H7 (cell line): ENCODE measurements around the gene LHPP. TPM values are rescaled to one million over a fixed set of nuclear protein-coding genes. Genes with fewer than 3 reads are reported as not detected.
A peak's percentile ranks its signal among the peaks of the same experiment; 100 is the strongest.

Experiments used
- DNase-seq: peaks from one replicate; pipeline ENCODE4 v3.0.0; 2012
- H3K27me3 ChIP-seq: 2 replicates; pipeline ENCODE4 v1.6.0; 2011; ENCODE audit warnings: mild to moderate bottlenecking, low read length; ENCODE audit not compliant: control insufficient read depth, insufficient read depth
- H3K36me3 ChIP-seq: replicated peaks from 2 replicates; pipeline ENCODE4 v1.5.1; 2011; ENCODE audit warnings: low read length; ENCODE audit not compliant: control insufficient read depth, insufficient read depth
- H3K4me3 ChIP-seq: 2 replicates; pipeline ENCODE4 v1.5.1; 2011; ENCODE audit warnings: low read depth, mild to moderate bottlenecking, control low read depth, low read length, moderate library complexity; ENCODE audit not compliant: insufficient read depth
- total RNA-seq: library from RNA; depleted of rRNA; stranded (reverse); fragments of >200 nt; shearing (Covaris generic); gene quantifications from 2 replicates; pipeline ENCODE4 v1.2.3, GENCODE V29; 2014

Gene LHPP
- total RNA-seq, 1 experiment from 2014 or later: 26.2 TPM

GRCh38 chr10:124616040-124616835, 154.6 kb downstream of the LHPP start:
- H3K36me3 ChIP-seq: no peaks in the 10 kb centered on the region
- DNase-seq: no peak
- no peak overlapping the region for H3K4me3 ChIP-seq
- H3K27me3 ChIP-seq: no peaks in the 10 kb centered on the region

GRCh38 chr10:124616836-124617130, 155.2 kb downstream of the LHPP start:
- no peaks in the 10 kb centered on the region for H3K27me3 ChIP-seq
- DNase-seq: no peak

GRCh38 chr10:124618470-124619073, 156.9 kb downstream of the LHPP start:
- Histone ChIP-seq H3K36me3 (no peaks in the 10 kb centered on the region), H3K4me3 (no peak overlapping the region), H3K27me3 (no peaks in the 10 kb centered on the region)
- no peak for DNase-seq

More at GRCh38 chr10:124616836-124617130, 155.2 kb downstream of the LHPP start:
- no peaks in the 10 kb centered on the region for H3K36me3 ChIP-seq
- no peak overlapping the region for H3K4me3 ChIP-seq

GRCh38 chr10:124619195-124619594, 157.6 kb downstream of the LHPP start:
- H3K36me3 ChIP-seq: no peaks in the 10 kb centered on the region
- no peak overlapping the region for H3K4me3 ChIP-seq
- no peaks in the 10 kb centered on the region for H3K27me3 ChIP-seq
- no peak for DNase-seq

- H3K36me3 ChIP-seq: no peaks in the 10 kb centered on the region
- H3K27me3 ChIP-seq: no peaks in the 10 kb centered on the region
- no peak overlapping the region for H3K4me3 ChIP-seq
- no peak for DNase-seq
Observed at GRCh38 chr10:124619802-124620490, 158.3 kb downstream of the LHPP start.

GRCh38 chr10:124621637-124622036, 160.0 kb downstream of the LHPP start:
- H3K4me3 ChIP-seq: no peak overlapping the region
- no peaks in the 10 kb centered on the region for H3K27me3 ChIP-seq
- no peaks in the 10 kb centered on the region for H3K36me3 ChIP-seq
- DNase-seq: no peak

GRCh38 chr10:124622158-124622557, 160.5 kb downstream of the LHPP start:
- Histone ChIP-seq H3K36me3 (no peaks in the 10 kb centered on the region), H3K27me3 (no peaks in the 10 kb centered on the region), H3K4me3 (no peak overlapping the region)
- DNase-seq: no peak

- DNase-seq: no peak
- Histone ChIP-seq H3K4me3 (no peak overlapping the region), H3K27me3 (no peaks in the 10 kb centered on the region), H3K36me3 (no peaks in the 10 kb centered on the region)
Observed at GRCh38 chr10:124622866-124623536, 161.4 kb downstream of the LHPP start.

GRCh38 chr10:124624006-124624405, 162.4 kb downstream of the LHPP start:
- DNase-seq: no peak
- Histone ChIP-seq H3K36me3 (no peaks in the 10 kb centered on the region), H3K4me3 (no peak overlapping the region), H3K27me3 (no peaks in the 10 kb centered on the region)

GRCh38 chr10:124624466-124624865, 162.8 kb downstream of the LHPP start:
- no peak for DNase-seq
- no peak overlapping the region for H3K4me3 ChIP-seq
- no peaks in the 10 kb centered on the region for H3K36me3 ChIP-seq
- no peaks in the 10 kb centered on the region for H3K27me3 ChIP-seq

- no peaks in the 10 kb centered on the region for H3K27me3 ChIP-seq
- DNase-seq: no peak
- H3K36me3 ChIP-seq: no peaks in the 10 kb centered on the region
- H3K4me3 ChIP-seq: no peak overlapping the region
Observed at GRCh38 chr10:124624895-124625294, 163.3 kb downstream of the LHPP start.

- no peak overlapping the region for H3K4me3 ChIP-seq
Observed at GRCh38 chr10:124625831-124626238, 164.2 kb downstream of the LHPP start.

GRCh38 chr10:124626759-124627380, 165.2 kb downstream of the LHPP start:
- DNase-seq: peak; percentile 86
- Histone ChIP-seq H3K4me3 (no peak overlapping the region), H3K27me3 (no peaks in the 10 kb centered on the region), H3K36me3 (no peaks in the 10 kb centered on the region)

More at GRCh38 chr10:124625831-124626238, 164.2 kb downstream of the LHPP start:
- Histone ChIP-seq H3K36me3 (no peaks in the 10 kb centered on the region), H3K27me3 (no peaks in the 10 kb centered on the region)
- no peak for DNase-seq

GRCh38 chr10:124627866-124628675, 166.4 kb downstream of the LHPP start:
- DNase-seq: no peak
- no peaks in the 10 kb centered on the region for H3K36me3 ChIP-seq
- no peak overlapping the region for H3K4me3 ChIP-seq
- no peaks in the 10 kb centered on the region for H3K27me3 ChIP-seq
